HG03196 (cell line): ENCODE measurements around the gene CEBPZOS.
"Not testable (repeated sequence)": the region's sequence is repeated elsewhere in the genome, so short reads cannot be mapped to it uniquely, and the experiment has no call there.

Source experiments
- ATAC-seq: cut with Tn5 transposase; IDR thresholded peaks from one replicate; pipeline ENCODE4 v1.9.1; 2021; ENCODE audit not compliant: unreplicated experiment

Gene CEBPZOS

GRCh38 chr2:37190290-37190689, 6.0 kb upstream of the CEBPZOS start:
- ATAC-seq: no peak

DNA sequence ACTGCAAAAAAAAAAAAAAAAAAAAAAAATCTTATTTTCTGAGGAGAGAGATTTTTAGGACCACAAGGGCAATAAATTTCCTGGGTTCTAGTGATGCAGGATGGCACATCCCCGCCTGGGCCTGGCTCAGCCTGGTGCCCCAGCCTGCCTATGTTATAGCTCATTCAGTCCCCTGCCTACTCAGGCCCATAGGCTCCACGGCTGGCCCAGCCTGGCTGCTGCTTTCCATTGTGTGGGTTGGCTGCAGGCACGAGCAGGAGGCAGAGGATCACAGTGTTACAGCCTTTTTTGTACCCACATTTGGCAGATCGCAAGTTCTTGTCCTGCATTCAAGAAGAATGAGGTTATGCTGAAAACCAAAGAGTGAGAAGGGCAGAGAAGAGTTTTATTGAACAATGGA, 5.0 kb upstream of the CEBPZOS start:
- ATAC-seq: no peak

DNA sequence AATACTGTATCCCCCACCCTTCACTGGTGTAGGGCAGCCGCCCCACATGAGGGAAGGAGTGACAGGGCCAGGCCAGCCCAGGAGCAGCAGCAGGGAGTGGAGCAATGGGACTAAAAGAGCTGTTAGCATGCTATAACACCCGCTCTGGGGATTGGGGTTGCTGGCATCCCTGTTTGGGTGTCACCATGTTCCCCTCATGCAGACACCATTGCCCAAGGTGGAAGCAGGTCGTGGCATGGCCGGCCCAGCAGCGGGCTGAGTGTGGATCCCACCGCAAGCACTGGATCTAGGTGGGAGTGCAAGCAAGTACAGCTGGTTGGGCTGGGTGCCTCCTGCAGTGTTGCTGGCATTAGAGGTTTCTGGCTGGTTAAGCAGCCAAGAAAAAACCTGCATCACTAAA, 4.5 kb upstream of the CEBPZOS start:
- ATAC-seq: no peak

GRCh38 chr2:37192551-37192950, 3.7 kb upstream of the CEBPZOS start:
- no peak for ATAC-seq

- not testable (repeated sequence) for ATAC-seq
These were observed 405 bp upstream of the CEBPZOS start for GRCh38 chr2:37195862-37196319.

DNA sequence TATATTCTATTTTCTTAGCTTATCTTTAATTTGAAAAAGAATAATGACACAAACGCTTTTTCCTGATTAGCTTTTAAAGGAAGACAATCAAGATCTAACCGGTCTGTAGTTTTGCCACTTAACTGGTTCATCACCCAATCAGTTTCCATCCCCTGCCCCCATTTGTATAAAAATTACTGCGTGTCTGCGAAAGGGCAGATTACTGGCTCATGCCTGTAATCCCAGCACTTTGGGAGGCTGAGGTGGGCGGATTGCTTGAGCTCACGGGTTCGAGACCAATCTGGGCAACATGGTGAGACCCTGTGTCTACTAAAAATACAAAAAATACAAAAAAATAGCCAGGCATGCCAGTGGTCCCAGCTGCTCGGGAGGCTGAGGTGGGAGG, 2.4 kb downstream of the CEBPZOS start:
- no peak for ATAC-seq

DNA sequence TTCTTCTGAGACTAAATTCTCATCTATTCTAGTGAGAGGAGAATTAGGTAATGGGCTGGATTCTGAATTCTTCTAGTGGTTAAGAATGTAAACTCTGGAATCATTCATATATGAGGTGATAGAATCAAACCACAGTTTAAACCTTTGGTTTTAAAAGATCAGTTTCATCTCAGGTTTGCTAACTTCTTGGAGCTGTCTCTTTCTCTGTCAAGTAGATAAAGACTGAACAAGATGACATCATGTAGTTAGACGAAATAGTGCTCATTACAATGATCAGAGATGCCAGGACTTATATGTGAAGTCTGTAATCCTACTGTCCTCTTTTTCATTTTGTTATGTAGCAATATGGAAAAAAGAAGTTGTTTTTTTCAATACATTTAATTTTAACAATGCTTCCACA, 4.9 kb downstream of the CEBPZOS start:
- no peak for ATAC-seq

- ATAC-seq: no peak
These were observed 5.5 kb downstream of the CEBPZOS start for GRCh38 chr2:37201766-37202165.

- no peak for ATAC-seq
These were observed 7.4 kb downstream of the CEBPZOS start for GRCh38 chr2:37203708-37204107.

DNA sequence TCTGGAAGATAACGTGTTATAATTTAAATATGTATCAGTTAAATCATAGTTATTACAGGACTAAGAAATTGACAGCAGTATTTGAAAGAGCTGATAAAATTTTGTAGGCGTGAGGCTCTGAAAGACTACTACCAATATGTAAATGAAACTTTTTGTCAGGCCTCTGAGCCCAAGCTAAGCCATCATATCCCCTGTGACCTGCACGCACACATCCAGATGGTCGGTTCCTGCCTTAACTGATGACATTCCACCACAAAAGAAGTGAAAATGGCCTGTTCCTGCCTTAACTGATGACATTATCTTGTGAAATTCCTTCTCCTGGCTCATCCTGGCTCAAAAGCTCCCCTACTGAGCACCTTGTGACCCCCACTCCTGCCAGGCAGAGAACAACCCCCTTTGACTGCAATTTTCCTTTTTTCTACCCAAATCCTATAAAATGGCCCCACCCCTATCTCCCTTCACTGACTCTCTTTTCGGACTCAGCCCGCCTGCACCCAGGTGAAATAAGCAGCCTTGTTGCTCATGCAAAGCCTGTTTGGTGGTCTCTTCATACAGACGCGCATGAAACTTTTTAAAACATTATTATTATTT, 8.9 kb downstream of the CEBPZOS start:
- ATAC-seq: not testable (repeated sequence)

GRCh38 chr2:37205689-37206341, 9.5 kb downstream of the CEBPZOS start:
- no peak for ATAC-seq

DNA sequence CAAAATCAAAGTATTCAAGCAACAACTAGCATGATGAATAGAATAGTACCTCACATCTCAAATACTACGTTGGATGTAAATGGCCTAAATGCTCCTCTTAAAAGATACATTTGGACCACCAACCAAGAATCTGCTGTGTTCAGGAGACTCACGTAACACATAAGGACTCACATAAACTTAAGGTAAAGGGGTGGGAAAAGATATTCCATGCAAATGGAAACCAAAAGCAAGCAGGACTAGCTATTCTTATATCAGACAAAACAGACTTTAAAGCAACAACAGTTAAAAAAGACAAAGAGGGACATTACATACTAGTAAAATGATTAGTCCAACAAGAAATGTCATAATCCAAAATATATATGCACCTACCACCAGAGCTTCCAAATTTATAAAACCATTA, 10.5 kb downstream of the CEBPZOS start:
- not testable (repeated sequence) for ATAC-seq

DNA sequence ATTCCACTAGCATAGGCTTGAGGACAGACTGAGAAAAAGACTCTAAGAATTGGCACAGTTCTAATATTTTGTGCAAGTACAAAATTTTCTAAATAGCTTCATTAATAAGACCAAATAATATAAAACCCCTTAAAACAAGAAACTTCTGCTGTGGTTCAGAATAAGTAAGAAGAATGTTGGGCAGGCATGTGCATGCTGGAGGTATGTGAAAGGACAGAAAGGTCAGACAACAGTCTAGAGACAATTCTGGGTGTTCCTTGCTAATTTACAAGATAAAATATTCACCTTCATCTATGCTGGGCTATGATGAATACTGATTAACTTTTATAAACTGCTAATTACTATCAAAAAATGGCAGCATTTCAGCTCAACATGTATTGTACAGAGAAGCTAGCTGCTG, 14.9 kb downstream of the CEBPZOS start:
- no peak for ATAC-seq

DNA sequence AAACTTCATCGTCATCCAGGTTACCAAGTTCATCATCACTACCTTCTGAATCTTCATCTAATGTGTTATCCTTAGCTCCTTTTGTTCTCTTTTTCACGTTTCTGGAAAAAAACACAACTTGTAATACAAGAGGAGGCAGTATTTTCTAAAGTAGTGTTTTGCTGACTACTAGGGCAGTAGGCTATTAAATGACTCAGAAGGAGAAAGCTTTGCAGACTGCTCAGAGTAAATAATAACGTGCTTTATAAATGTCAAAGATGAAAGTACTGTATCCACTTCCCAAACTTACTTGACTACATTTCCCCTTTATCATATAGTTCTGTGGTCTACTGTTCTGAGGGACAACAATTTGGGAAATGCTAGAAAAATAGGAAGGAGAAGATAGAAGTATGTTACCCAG, 15.6 kb downstream of the CEBPZOS start:
- ATAC-seq: no peak

DNA sequence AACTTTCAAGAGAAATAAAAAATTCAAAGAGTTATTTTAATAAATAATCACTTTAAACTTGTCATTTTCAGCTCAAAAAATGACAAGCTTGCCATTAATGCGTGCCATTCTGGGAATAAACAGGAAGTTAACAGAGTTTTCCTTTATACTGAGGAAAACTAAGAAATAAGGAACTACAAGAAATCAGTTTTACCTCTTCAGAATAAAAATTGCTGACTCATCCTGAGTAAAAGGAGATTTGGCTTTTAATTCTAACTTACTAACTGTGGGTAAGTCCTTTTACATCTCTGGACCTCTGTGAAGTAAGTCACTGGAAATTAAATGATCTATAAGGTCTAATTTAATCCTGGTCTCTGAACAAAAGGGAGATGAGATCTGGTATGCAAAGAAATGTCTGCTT, 19.0 kb downstream of the CEBPZOS start:
- ATAC-seq: no peak

DNA sequence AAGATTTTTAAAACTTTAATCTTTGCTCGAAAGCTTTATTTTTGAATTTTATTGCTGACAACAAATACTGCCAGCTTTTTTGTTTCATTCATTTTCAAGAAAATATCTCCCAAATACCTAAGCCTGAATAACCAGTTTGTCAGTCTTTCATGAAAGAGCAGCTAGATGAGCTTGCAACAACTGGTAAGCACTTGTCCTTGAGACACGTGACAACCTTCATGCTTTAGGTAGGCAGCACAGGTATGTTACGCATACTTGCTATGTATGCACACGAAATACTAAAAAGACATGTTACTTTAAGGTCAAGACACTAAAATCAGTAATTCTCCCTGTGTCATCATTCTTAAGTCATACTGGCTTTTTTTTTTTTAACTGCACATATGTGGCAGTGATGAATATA, 22.8 kb downstream of the CEBPZOS start:
- no peak for ATAC-seq

- no peak for ATAC-seq
These were observed 26.8 kb downstream of the CEBPZOS start for GRCh38 chr2:37223131-37223530.

DNA sequence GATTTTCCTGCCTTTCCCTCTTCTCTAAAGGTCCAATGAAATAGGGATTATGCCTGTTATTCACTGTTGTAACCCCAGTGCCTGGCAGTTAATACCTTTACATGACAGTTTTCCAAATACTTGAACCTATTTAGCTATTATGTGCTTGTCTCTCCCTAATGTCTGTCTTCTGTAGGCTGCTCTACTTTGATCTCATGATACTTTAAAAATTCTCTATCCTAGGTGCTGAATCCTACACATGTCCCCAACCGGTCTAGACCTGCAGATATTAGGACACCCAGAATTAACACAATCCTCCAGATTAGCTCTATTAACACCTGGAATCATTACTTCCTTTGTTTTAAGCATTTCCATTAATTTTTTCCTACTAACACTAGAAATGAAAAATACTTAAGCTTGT, 27.8 kb downstream of the CEBPZOS start:
- ATAC-seq: no peak

- ATAC-seq: not testable (repeated sequence)
These were observed 28.8 kb downstream of the CEBPZOS start for GRCh38 chr2:37225129-37225528.

GRCh38 chr2:37226863-37227262, 30.6 kb downstream of the CEBPZOS start:
- ATAC-seq: no peak

- no peak for ATAC-seq
These were observed 32.5 kb downstream of the CEBPZOS start for GRCh38 chr2:37228788-37229187.

DNA sequence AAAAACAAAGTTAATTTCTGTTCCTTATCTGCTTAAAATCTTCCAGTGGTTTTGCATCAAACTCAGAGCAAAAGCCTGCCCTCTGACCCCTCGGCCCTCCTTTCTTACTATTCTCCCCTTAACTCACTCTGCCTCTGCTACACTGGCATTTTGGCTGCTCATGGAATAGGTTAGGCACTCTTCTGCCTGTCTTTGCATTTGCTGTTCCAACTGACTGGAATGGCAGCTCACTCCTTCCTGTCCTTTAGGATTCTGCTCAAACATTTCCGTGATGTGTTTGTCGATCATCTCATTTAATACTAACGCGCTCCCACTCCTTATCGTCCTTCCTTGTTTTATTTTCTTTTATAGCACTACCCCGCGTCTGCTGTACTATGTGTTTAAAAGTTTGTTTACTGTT, 34.3 kb downstream of the CEBPZOS start:
- no peak for ATAC-seq
